Stimulated activated CD4-positive, alpha-beta T cell treated with anti-CD3 and anti-CD28 coated beads, Interleukin-15, amount 100 ng/mL, for 48 hours (primary cell): ENCODE measurements around the gene ACP1.

Experiments
- DNase-seq, 2 donors: peaks; one replicate each; pipeline ENCODE4 v3.0.0-alpha.2; 2020; ENCODE audit warnings: low read depth in 2 of 2

The ACP1 gene

GRCh38 chr2:280650-281110 lies 15.9 kb downstream of the ACP1 start:
- DNase-seq = no peak

- no peak for DNase-seq
These were observed 16.6 kb downstream of the ACP1 start for GRCh38 chr2:281381-281780.

- DNase-seq = no peak
These were observed 17.9 kb downstream of the ACP1 start for GRCh38 chr2:282371-283263.

GRCh38 chr2:283996-284794 lies 19.4 kb downstream of the ACP1 start:
- no peak for DNase-seq

- no peak for DNase-seq
These were observed 20.2 kb downstream of the ACP1 start for GRCh38 chr2:284896-285492.

- no peak for DNase-seq
These were observed 20.8 kb downstream of the ACP1 start for GRCh38 chr2:285531-285930.

- no peak for DNase-seq
These were observed 21.3 kb downstream of the ACP1 start for GRCh38 chr2:286035-286434.

GRCh38 chr2:286774-287392 lies 22.1 kb downstream of the ACP1 start:
- DNase-seq = no peak

- DNase-seq = no peak
These were observed 22.7 kb downstream of the ACP1 start for GRCh38 chr2:287471-287885.

- DNase-seq = no peak
These were observed 23.4 kb downstream of the ACP1 start, which contains the start of gene ALKAL2 for GRCh38 chr2:287911-288757. ALKAL2 (minus strand) TSS chr2:288091; CDS start chr2:287835, 256 bp downstream.

- no peak for DNase-seq
These were observed 24.1 kb downstream of the ACP1 start for GRCh38 chr2:288758-289361.

- DNase-seq = no peak
These were observed 24.8 kb downstream of the ACP1 start for GRCh38 chr2:289362-290089.

- no peak for DNase-seq
These were observed 25.5 kb downstream of the ACP1 start for GRCh38 chr2:290090-290722.

GRCh38 chr2:295090-295489 lies 30.3 kb downstream of the ACP1 start:
- DNase-seq = no peak

GRCh38 chr2:296354-296753 lies 31.6 kb downstream of the ACP1 start:
- DNase-seq = no peak

- DNase-seq = no peak
These were observed 40.6 kb downstream of the ACP1 start for GRCh38 chr2:305366-305765.

- DNase-seq = no peak
These were observed 44.6 kb downstream of the ACP1 start for GRCh38 chr2:309148-309953.

GRCh38 chr2:309954-310510 lies 45.3 kb downstream of the ACP1 start:
- no peak for DNase-seq
